ENCODE results near the gene SGSM2.

- TF ChIP-seq, protein P1, sequence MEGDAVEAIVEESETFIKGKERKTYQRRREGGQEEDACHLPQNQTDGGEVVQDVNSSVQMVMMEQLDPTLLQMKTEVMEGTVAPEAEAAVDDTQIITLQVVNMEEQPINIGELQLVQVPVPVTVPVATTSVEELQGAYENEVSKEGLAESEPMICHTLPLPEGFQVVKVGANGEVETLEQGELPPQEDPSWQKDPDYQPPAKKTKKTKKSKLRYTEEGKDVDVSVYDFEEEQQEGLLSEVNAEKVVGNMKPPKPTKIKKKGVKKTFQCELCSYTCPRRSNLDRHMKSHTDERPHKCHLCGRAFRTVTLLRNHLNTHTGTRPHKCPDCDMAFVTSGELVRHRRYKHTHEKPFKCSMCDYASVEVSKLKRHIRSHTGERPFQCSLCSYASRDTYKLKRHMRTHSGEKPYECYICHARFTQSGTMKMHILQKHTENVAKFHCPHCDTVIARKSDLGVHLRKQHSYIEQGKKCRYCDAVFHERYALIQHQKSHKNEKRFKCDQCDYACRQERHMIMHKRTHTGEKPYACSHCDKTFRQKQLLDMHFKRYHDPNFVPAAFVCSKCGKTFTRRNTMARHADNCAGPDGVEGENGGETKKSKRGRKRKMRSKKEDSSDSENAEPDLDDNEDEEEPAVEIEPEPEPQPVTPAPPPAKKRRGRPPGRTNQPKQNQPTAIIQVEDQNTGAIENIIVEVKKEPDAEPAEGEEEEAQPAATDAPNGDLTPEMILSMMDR (IDR thresholded peaks at IDR 0.05; ENCODE audit: insufficient read depth, low read length, poor library complexity, severe bottlenecking): no peak
- TF ChIP-seq EZH2phosphoT487 (conservative IDR thresholded peaks at IDR 0.05; ENCODE audit: low read length): no peak
These were observed 32.9 kb downstream of the SGSM2 start for GRCh38 chr17:2370211-2370589.
